IMR-90 (cell line): Measurements from ENCODE around the gene VAT1L. TPM values are rescaled to one million over a fixed set of nuclear protein-coding genes. Genes with fewer than 3 reads are reported as not detected.

Experiments
- ATAC-seq: fragments of 200-7000 bp; cut with Tn5 transposase; 2 replicates; pipeline ENCODE4 v1.9.1; 2020; ENCODE audit warnings: low read depth, mild to moderate bottlenecking, moderate library complexity
- BruUV-seq: library from RNA; stranded (reverse); fragments of 400-500 nt; replicated peaks from 2 replicates; lab custom pipeline; 2021; lab: Mats Ljungman, UMichigan
- CTCF ChIA-PET: fragments of 300-600 bp; formaldehyde crosslinking; extraction: SDS; loops from one replicate; lab custom pipeline; 2021; ENCODE audit warnings: antibody characterized with exemption; lab: Yijun Ruan, JAX
- POLR2A ChIA-PET: fragments of 300-600 bp; sonication (Branson Sonifier 250); formaldehyde crosslinking; loops from one replicate; lab custom pipeline; 2022; ENCODE audit warnings: antibody characterized with exemption; ENCODE audit not compliant: unreplicated experiment; lab: Charles Lee
- DNase-seq: peaks from one replicate; pipeline ENCODE4 v3.0.0; 2013
- H2AFZ ChIP-seq: replicated peaks from 2 replicates; pipeline ENCODE3; 2013; ENCODE audit warnings: low read length, mild to moderate bottlenecking; ENCODE audit not compliant: poor library complexity
- H2AK5ac ChIP-seq: 2 replicates; pipeline ENCODE4 v1.6.1; 2013; ENCODE audit warnings: low read depth, low read length, inconsistent platforms
- H2AK9ac ChIP-seq: replicated peaks from 2 replicates; pipeline ENCODE3; 2013; ENCODE audit warnings: mild to moderate bottlenecking, low read depth, low read length, moderate library complexity; ENCODE audit not compliant: poor library complexity
- H2BK120ac ChIP-seq: 2 replicates; pipeline ENCODE4 v1.6.1; 2013; ENCODE audit warnings: low read depth, low read length, inconsistent platforms
- H2BK15ac ChIP-seq: 3 replicates; pipeline ENCODE4 v1.6.1; 2013; ENCODE audit warnings: low read depth, low read length, inconsistent platforms
- H2BK20ac ChIP-seq: 2 replicates; pipeline ENCODE4 v1.6.1; 2013; ENCODE audit warnings: low read depth, mild to moderate bottlenecking, inconsistent platforms, low read length, moderate library complexity
- H2BK5ac ChIP-seq: 2 replicates; pipeline ENCODE4 v1.6.1; 2013; ENCODE audit warnings: mild to moderate bottlenecking, low read depth, low read length, inconsistent platforms; ENCODE audit not compliant: poor library complexity, severe bottlenecking
- H3K14ac ChIP-seq: replicated peaks from 2 replicates; pipeline ENCODE4 v1.6.1; 2013; ENCODE audit warnings: low read depth, low read length, inconsistent platforms
- H3K18ac ChIP-seq: 2 replicates; pipeline ENCODE4 v1.6.1; 2013; ENCODE audit warnings: low read depth, low read length, control low read depth
- H3K23ac ChIP-seq: 2 replicates; pipeline ENCODE4 v1.6.1; 2013; ENCODE audit warnings: low read depth, low read length, inconsistent platforms
- H3K27ac ChIP-seq: 2 replicates; pipeline ENCODE4 v1.5.1; 2013; ENCODE audit warnings: mild to moderate bottlenecking, control low read depth, low read length; ENCODE audit not compliant: insufficient read depth
- H3K27me3 ChIP-seq: 2 replicates; pipeline ENCODE4 v1.6.1; 2013; ENCODE audit warnings: low read length; ENCODE audit not compliant: control insufficient read depth, insufficient read depth
- H3K36me3 ChIP-seq: 2 replicates; pipeline ENCODE4 v1.6.1; 2013; ENCODE audit warnings: low read length, mixed read lengths; ENCODE audit not compliant: control insufficient read depth, insufficient read depth
- H3K4ac ChIP-seq: 2 replicates; pipeline ENCODE4 v1.6.1; 2013; ENCODE audit warnings: low read depth, low read length, inconsistent platforms
- H3K4me1 ChIP-seq: 2 replicates; pipeline ENCODE4 v1.6.1; 2013; ENCODE audit warnings: low read length, mixed read lengths; ENCODE audit not compliant: control insufficient read depth, insufficient read depth
- H3K4me2 ChIP-seq: 2 replicates; pipeline ENCODE4 v1.6.1; 2013; ENCODE audit warnings: low read depth, mild to moderate bottlenecking, control low read depth, low read length, moderate library complexity
- H3K4me3 ChIP-seq: 2 replicates; pipeline ENCODE4 v1.5.1; 2013; ENCODE audit warnings: low read depth, mild to moderate bottlenecking, control low read depth, low read length, moderate library complexity; ENCODE audit not compliant: insufficient read depth
- H3K56ac ChIP-seq: 2 replicates; pipeline ENCODE4 v1.6.1; 2013; ENCODE audit warnings: low read length, inconsistent platforms; ENCODE audit not compliant: insufficient read depth; ENCODE audit errors: extremely low read depth
- H3K79me1 ChIP-seq, 2 experiments: 2 replicates each; pipeline ENCODE4 v1.6.1; 2013; ENCODE audit warnings: low read length in 2 of 2, inconsistent platforms in 1 of 2, low read depth in 1 of 2
- H3K9ac ChIP-seq: 2 replicates; pipeline ENCODE4 v1.6.1; 2013; ENCODE audit warnings: low read depth, low read length, control low read depth
- H3K9me1 ChIP-seq: 2 replicates; pipeline ENCODE4 v1.6.1; 2013; ENCODE audit warnings: low read length, inconsistent platforms; ENCODE audit not compliant: insufficient read depth
- H3K9me3 ChIP-seq: 2 replicates; pipeline ENCODE4 v1.6.1; 2013; ENCODE audit warnings: low read length; ENCODE audit not compliant: control insufficient read depth, insufficient read depth
- H4K20me1 ChIP-seq: 2 replicates; pipeline ENCODE4 v1.6.1; 2013; ENCODE audit warnings: low read length, inconsistent platforms; ENCODE audit not compliant: insufficient read depth
- H4K5ac ChIP-seq: 2 replicates; pipeline ENCODE4 v1.6.1; 2013; ENCODE audit warnings: mild to moderate bottlenecking, low read depth, low read length, control low read depth
- H4K8ac ChIP-seq, 2 experiments: 2 replicates each; pipeline ENCODE4 v1.6.1; 2013; ENCODE audit warnings: low read depth in 2 of 2, low read length in 2 of 2, control low read depth in 1 of 2, inconsistent platforms in 1 of 2
- H4K91ac ChIP-seq: 2 replicates; pipeline ENCODE4 v1.6.1; 2013; ENCODE audit warnings: low read depth, low read length, inconsistent platforms; ENCODE audit not compliant: insufficient read depth
- BHLHE40 ChIP-seq: fragments of 150-350 bp; IDR thresholded peaks from 2 replicates; pipeline ENCODE4 v1.6.1; 2016; ENCODE audit warnings: mild to moderate bottlenecking, low read depth, low read length
- CEBPB ChIP-seq: IDR thresholded peaks from 2 replicates; pipeline ENCODE4 v1.6.1; 2012; ENCODE audit warnings: low read depth, low read length, improper control_type of control experiment
- CHD1 ChIP-seq: IDR thresholded peaks from 2 replicates; pipeline ENCODE4 v1.6.1; 2012; ENCODE audit warnings: low read depth, low read length, improper control_type of control experiment
- FOS ChIP-seq: fragments of 150-350 bp; IDR thresholded peaks from 2 replicates; pipeline ENCODE4 v1.6.1; 2016; ENCODE audit warnings: low read depth, low read length
- MAFK ChIP-seq: IDR thresholded peaks from 2 replicates; pipeline ENCODE4 v1.6.1; 2012; ENCODE audit warnings: low read depth, low read length, improper control_type of control experiment
- MAZ ChIP-seq: IDR thresholded peaks from 2 replicates; pipeline ENCODE4 v1.6.1; 2012; ENCODE audit warnings: low read depth, mild to moderate bottlenecking, low read length, improper control_type of control experiment, moderate library complexity, borderline replicate concordance
- MXI1 ChIP-seq: IDR thresholded peaks from 2 replicates; pipeline ENCODE4 v1.6.1; 2012; ENCODE audit warnings: low read depth, mild to moderate bottlenecking, low read length, moderate library complexity, borderline replicate concordance
- NFE2L2 ChIP-seq: fragments of 150-350 bp; IDR thresholded peaks from 2 replicates; pipeline ENCODE4 v1.6.1; 2016; ENCODE audit warnings: low read depth, mild to moderate bottlenecking, low read length
- POLR2A ChIP-seq: IDR thresholded peaks from 2 replicates; pipeline ENCODE4 v1.6.1; 2012; ENCODE audit warnings: mild to moderate bottlenecking, low read depth, low read length
- RAD21 ChIP-seq: IDR thresholded peaks from 2 replicates; pipeline ENCODE4 v1.6.1; 2012; ENCODE audit warnings: low read length, improper control_type of control experiment
- RCOR1 ChIP-seq: IDR thresholded peaks from 2 replicates; pipeline ENCODE4 v1.6.1; 2012; ENCODE audit warnings: mild to moderate bottlenecking, low read length, improper control_type of control experiment; ENCODE audit not compliant: insufficient replicate concordance
- RFX5 ChIP-seq: IDR thresholded peaks from 2 replicates; pipeline ENCODE4 v1.8.0; 2012; ENCODE audit warnings: low read depth, mild to moderate bottlenecking, low read length, moderate library complexity
- SMC3 ChIP-seq: fragments of 150-350 bp; IDR thresholded peaks from 2 replicates; pipeline ENCODE4 v1.6.1; 2016; ENCODE audit warnings: low read depth, mild to moderate bottlenecking, antibody characterized with exemption, low read length, moderate library complexity
- WGBS, 2 experiments: methylation state at CpG; one replicate each; pipeline versions ENCODE4 v1.1.5 to v1.1.7; 2013; ENCODE audit warnings: missing lambda C conversion rate in 2 of 2; ENCODE audit not compliant: insufficient read length in 1 of 2; ENCODE audit errors: extremely low coverage in 2 of 2; 5-methylcytosine and 5-hydroxymethylcytosine counted together
- dilution Hi-C: fragments of 300-500 bp; cut with HindIII; formaldehyde crosslinking; loops from one replicate; pipeline ENCODE4 v1.14.3; 2018; ENCODE audit warnings: low sequenced_read_pairs; ENCODE audit not compliant: unreplicated experiment
- in situ Hi-C: fragments of 300-500 bp; cut with MboI; formaldehyde crosslinking; loops from 3 replicates; pipeline ENCODE4 v1.14.3; 2019; ENCODE audit warnings: low sequenced_read_pairs, inconsistent platforms, mixed read lengths
- intact Hi-C: fragments of 100-400 bp; cut with micrococcal nuclease; formaldehyde crosslinking; loops from 2 replicates; pipeline ENCODE4 v1.10.0; 2022
- polyA plus RNA-seq, 3 experiments: library from polyadenylated mRNA; depleted of rRNA; stranded (reverse); fragments of >200 nt; gene quantifications; 2 replicates each; pipeline ENCODE4 v1.2.3, GENCODE V29; 2012; ENCODE audit warnings: low replicate concordance in 1 of 3
- total RNA-seq: library from RNA; depleted of rRNA; stranded (reverse); fragments of >200 nt; gene quantifications from 2 replicates; pipeline ENCODE4 v1.2.3, GENCODE V29; 2012
- TF ChIP-seq, protein P1 (sequence below): fragments of 150-350 bp; IDR thresholded peaks from 2 replicates; pipeline ENCODE4 v1.6.1; 2017; ENCODE audit warnings: mild to moderate bottlenecking, antibody characterized with exemption, low read length, low read depth
- TF ChIP-seq, protein P2 (sequence below): conservative IDR thresholded peaks from 2 replicates; pipeline ENCODE4 v1.5.1; 2012; ENCODE audit warnings: mild to moderate bottlenecking, low read depth, low read length, improper control_type of control experiment
- TF ChIP-seq, protein P3 (sequence below): fragments of 150-350 bp; IDR thresholded peaks from 2 replicates; pipeline ENCODE4 v1.6.1; 2016; ENCODE audit warnings: low read depth, mild to moderate bottlenecking, low read length, moderate library complexity, borderline replicate concordance

Gene VAT1L
- total and polyA plus RNA-seq, 2 of the 4 experiments (the other 2 are of a cell fraction), result 15.4 to 18.5 TPM

DNA sequence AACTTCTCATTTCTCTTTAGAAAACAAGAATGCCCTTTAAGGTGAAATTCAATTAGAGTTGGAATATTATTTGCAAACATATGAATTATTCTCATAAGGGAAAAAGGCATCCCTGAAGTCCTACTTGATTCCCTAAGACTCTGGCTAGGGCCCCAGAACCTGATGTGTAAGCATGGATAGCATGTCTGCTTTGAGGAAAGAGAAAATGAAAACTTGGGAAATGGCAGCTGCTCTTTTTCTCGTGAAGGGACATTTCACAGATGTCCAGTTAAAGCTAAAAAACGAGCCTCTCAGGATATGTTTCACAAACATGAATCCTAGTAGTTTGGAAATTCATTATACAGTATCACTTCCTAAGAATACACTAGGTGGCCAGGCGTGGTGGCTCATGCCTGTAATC is 121.7 kb downstream of the VAT1L start:
- Histone ChIP-seq H3K56ac (no peak overlapping the region), H4K91ac (no peak overlapping the region), H3K23ac (no peak overlapping the region), H3K36me3 (no peaks in the 10 kb centered on the region), H4K20me1 (no peaks in the 10 kb centered on the region), H4K8ac (no peak overlapping the region), H3K9ac (no peak overlapping the region), H2BK15ac (no peak overlapping the region), H3K79me1 (no peaks in the 10 kb centered on the region), H3K9me1 (no peaks in the 10 kb centered on the region), H2AK5ac (no peak overlapping the region), H2BK20ac (no peak overlapping the region), H4K5ac (no peak overlapping the region), H2AK9ac (no peak overlapping the region), H3K4me3 (no peak overlapping the region), H3K27ac (no peak overlapping the region), H3K14ac (no peak overlapping the region), H3K4ac (no peak overlapping the region), H3K27me3 (0 out of 2 replicates have a peak, but pooled peaks cover 2% of the 10 kb centered on the region), H3K4me1 (no peaks in the 10 kb centered on the region), H2BK5ac (no peak overlapping the region), H3K18ac (no peak overlapping the region), H2AFZ (no peak overlapping the region), H2BK120ac (no peak overlapping the region), H3K4me2 (no peak overlapping the region), H3K9me3 (no peaks in the 10 kb centered on the region)
- WGBS, 2 experiments, result no CpG with 5 or more reads among the region's 3 CpGs
- in situ Hi-C loops (no loop called here), dilution Hi-C loops (no loop called here), intact Hi-C loops (no loop called here)
- DNase-seq (no peak), ATAC-seq (no peak)
- BruUV-seq, result no TSS peak
- ChIA-PET POLR2A (no interaction called here), CTCF (interaction anchor here (0.6 kb wide), 1 partner anchor 73 kb away, joined by 3 read pairs; no protein-coding TSS in a partner anchor)
- no peak for TF ChIP-seq BHLHE40
- TF ChIP-seq, protein P1, sequence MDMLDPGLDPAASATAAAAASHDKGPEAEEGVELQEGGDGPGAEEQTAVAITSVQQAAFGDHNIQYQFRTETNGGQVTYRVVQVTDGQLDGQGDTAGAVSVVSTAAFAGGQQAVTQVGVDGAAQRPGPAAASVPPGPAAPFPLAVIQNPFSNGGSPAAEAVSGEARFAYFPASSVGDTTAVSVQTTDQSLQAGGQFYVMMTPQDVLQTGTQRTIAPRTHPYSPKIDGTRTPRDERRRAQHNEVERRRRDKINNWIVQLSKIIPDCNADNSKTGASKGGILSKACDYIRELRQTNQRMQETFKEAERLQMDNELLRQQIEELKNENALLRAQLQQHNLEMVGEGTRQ, result no peak
- TF ChIP-seq, protein P2, sequence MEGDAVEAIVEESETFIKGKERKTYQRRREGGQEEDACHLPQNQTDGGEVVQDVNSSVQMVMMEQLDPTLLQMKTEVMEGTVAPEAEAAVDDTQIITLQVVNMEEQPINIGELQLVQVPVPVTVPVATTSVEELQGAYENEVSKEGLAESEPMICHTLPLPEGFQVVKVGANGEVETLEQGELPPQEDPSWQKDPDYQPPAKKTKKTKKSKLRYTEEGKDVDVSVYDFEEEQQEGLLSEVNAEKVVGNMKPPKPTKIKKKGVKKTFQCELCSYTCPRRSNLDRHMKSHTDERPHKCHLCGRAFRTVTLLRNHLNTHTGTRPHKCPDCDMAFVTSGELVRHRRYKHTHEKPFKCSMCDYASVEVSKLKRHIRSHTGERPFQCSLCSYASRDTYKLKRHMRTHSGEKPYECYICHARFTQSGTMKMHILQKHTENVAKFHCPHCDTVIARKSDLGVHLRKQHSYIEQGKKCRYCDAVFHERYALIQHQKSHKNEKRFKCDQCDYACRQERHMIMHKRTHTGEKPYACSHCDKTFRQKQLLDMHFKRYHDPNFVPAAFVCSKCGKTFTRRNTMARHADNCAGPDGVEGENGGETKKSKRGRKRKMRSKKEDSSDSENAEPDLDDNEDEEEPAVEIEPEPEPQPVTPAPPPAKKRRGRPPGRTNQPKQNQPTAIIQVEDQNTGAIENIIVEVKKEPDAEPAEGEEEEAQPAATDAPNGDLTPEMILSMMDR, result no peak
- no peak for TF ChIP-seq SMC3
- TF ChIP-seq FOS, result no peak
- TF ChIP-seq CEBPB, result no peak
- no peak for TF ChIP-seq MAFK
- no peak for TF ChIP-seq RFX5
- no peak for TF ChIP-seq NFE2L2
- no peak for TF ChIP-seq POLR2A
- no peak for TF ChIP-seq RAD21
- TF ChIP-seq MXI1, result no peak
- no peak for TF ChIP-seq RCOR1
- TF ChIP-seq MAZ, result no peak
- TF ChIP-seq CHD1, result no peak
- TF ChIP-seq, protein P3, sequence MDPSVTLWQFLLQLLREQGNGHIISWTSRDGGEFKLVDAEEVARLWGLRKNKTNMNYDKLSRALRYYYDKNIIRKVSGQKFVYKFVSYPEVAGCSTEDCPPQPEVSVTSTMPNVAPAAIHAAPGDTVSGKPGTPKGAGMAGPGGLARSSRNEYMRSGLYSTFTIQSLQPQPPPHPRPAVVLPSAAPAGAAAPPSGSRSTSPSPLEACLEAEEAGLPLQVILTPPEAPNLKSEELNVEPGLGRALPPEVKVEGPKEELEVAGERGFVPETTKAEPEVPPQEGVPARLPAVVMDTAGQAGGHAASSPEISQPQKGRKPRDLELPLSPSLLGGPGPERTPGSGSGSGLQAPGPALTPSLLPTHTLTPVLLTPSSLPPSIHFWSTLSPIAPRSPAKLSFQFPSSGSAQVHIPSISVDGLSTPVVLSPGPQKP, result no peak
